NCI-H1092 treated with DMSO at 0.1 percent for 48 hours (cell line): ENCODE results near the gene GRAPL.
"Not testable (repeated sequence)": the region's sequence is repeated elsewhere in the genome, so short reads cannot be mapped to it uniquely, and the experiment has no call there.

ENCODE experiments used
- DNase-seq: peaks from one replicate; lab custom pipeline; 2025; lab: John Stamatoyannopoulos, UW

GRAPL gene

DNA sequence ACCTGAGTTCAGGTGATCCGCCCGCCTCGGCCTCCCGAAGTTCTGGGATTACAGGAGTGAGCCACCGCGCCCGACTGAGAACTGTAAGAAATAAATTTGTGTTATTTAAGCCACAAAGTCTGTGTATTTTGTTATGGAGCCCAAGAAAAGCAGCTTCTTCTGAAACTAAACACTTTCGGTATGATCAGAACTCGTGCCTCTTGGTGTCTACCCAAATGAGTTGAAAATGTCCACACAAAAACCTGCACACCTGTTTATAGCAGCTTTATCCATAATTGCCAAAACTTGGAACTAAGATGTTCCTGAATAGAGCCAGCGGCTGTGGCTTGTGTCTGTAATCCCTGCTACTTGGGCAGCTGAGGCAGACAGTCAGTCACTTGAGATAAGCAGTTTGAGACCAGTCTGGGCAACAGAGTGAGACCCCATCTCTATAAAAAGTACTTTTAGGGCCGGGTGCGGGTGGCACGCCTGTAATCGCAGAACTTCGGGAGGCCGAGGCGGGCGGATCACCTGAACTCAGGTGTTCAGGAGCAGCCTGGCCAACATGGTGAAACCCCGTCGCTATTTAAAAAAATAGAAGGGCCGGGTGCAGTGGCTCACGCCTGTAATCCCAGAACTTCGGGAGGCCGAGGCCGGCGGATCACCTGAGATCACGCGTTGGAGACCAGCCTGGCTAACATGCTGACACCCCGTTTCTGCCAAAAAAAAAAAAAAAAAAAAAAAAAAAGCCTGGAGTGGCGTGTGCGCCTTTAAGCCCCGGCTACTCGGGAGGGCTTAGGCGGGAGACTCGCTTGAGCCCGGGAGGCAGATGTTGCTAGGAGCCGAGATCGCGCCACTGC lies 61.7 kb downstream of the GRAPL start:
- DNase-seq: not testable (repeated sequence)

DNA sequence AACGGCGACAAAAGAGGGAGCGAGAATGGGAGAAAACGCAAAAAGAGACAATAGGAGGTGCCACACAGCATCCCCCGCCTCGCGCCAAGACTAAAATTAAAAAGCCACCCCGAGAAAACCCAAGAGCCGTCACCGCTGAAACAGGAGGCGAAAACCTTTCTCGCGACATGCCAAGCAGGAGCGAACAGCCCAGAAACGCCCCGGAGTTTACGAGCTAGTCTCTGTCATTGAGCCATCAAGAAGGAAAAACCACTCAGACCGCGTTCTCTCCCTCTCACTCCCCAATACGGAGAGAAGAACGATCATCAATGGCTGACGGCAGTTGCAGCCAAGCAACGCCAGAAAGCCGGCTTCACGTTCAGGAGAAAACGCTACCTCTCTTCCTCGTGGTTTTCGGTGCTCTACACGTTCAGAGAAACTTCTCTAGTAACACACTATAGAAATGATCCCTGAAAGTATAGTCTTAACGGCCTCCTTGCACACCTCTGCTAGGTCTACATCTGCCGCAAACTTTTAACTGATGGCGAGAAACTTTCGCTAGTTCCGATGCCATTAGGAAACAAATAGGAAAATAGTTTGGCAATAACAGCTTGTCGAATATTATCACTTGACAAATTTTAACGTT lies 62.5 kb downstream of the GRAPL start:
- DNase-seq: not testable (repeated sequence)

DNA sequence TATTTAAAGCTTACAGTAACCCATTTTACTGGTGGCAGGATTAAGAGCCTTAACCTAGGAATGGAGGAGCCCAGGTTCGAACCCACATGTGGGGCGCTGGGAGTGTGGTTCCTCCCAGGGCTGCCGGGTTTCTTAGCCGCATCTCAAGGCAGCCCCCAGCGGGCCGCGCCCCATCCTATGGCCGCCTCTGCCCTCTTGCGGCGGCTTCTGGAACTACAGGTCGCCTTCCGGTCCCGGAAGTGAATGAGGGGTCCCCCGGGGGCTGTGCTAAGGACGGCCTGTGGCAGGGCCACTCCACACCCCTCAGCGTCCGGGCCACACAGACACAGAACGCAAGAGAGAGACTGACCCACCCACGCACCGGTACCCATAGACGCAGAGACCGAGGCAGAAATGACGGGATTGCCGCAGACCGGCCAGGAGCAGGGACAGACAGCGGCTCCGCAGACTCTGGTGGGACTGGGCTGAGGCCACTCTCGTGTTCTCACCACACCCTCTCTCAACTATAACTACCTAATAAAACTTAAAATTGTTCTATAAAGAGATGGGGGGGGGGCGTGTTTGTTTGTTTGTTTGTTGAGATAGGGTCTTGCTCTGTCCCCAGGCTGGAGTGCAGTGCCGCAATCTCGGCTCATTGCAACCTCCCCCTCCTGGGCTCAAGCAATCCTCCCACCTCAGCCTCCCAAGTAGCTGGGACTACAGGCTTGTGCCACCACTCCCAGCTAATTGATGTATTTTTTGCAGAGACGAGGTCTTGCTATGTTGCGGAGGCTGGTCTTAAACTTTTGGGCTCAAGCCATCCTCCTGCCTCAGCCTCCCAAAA lies 69.2 kb downstream of the GRAPL start:
- DNase-seq: not testable (repeated sequence)

DNA sequence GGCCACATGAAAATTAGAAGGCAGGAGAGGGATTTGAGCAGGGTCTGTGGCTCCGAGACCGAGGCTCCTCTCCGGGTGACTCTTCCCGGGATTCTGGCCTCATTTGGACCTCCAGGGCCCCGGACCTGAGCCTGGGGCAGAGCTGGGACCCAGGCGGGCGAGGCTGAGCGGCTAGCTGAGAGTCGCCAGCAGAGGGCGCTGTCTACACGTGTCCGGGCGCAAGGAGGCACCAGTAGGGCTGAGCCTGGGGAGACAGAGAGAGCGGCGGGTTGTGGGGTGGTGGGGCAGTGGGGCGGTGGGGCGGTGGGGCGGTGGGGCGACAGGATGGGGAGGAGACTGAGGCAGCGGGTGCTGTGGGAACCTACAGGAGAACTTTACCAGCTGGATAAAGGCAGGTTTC lies 75.1 kb downstream of the GRAPL start:
- not testable (repeated sequence) for DNase-seq

DNA sequence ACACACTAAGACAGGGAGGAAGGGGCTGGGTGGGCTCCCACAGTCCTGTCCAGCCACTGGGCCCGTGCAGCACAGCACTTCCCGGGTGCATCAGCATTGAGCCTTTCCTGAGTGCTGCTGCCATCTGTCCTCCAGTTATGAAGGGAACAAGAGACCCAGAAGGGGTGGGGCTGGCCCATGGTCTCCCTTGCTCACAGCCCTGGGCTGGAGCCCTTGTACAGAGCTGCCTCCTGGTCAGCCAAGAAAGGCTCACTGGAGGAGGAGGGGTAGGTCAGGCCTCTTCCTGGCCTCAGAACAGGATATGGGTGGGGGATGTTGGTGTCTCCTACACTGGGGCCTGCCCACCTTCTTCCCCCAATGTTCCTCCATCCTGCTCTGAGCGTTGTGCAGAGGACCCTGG lies 76.0 kb downstream of the GRAPL start:
- not testable (repeated sequence) for DNase-seq
